PC-3 (cell line): Measurements from ENCODE around the gene URB1.

Experiments used
- CTCF ChIP-seq: fragments of 300-600 bp; sonication (generic); conservative IDR thresholded peaks from 2 replicates; pipeline ENCODE4 v1.5.1; 2017; ENCODE audit warnings: antibody characterized with exemption, low read depth, mild to moderate bottlenecking, low read length
- EZH2 ChIP-seq: fragments of 300-600 bp; sonication (generic); IDR thresholded peaks from one replicate; pipeline ENCODE4 v1.6.1; 2017; ENCODE audit warnings: antibody characterized with exemption, mild to moderate bottlenecking, low read length; ENCODE audit not compliant: unreplicated experiment

- TF ChIP-seq CTCF = no peak
- no peak for TF ChIP-seq EZH2
Observed at GRCh38 chr21:32437729-32438128, 44.9 kb upstream of the URB1 start.
